Osteoblast (primary cell): ENCODE results near the gene ELANE. TPM values are rescaled to one million over a fixed set of nuclear protein-coding genes. Genes with fewer than 3 reads are reported as not detected.
A peak's percentile ranks its signal among the peaks of the same experiment; 100 is the strongest.

Source experiments
- DNase-seq: peaks from one replicate; pipeline ENCODE4 v3.0.0; 2011; ENCODE audit warnings: low spot score, mixed read lengths; ENCODE audit not compliant: insufficient read length; ENCODE audit errors: missing footprints
- H2AFZ ChIP-seq: 2 replicates; pipeline ENCODE4 v1.6.0; 2011; ENCODE audit warnings: mild to moderate bottlenecking, low read length
- H3K27ac ChIP-seq: 2 replicates; pipeline ENCODE4 v1.5.1; 2011; ENCODE audit warnings: mild to moderate bottlenecking, low read depth, low read length, moderate library complexity
- H3K27me3 ChIP-seq: 2 replicates; pipeline ENCODE4 v1.6.0; 2012; ENCODE audit warnings: mild to moderate bottlenecking, control low read depth, inconsistent platforms, low read length, moderate library complexity; ENCODE audit not compliant: insufficient read depth
- H3K36me3 ChIP-seq: 2 replicates; pipeline ENCODE4 v1.5.1; 2011; ENCODE audit warnings: mild to moderate bottlenecking, low read length, control low read depth, moderate library complexity; ENCODE audit not compliant: insufficient read depth
- H3K4me1 ChIP-seq: 2 replicates; pipeline ENCODE4 v1.5.1; 2011; ENCODE audit warnings: mild to moderate bottlenecking, low read length, control low read depth, moderate library complexity; ENCODE audit not compliant: insufficient read depth
- H3K4me2 ChIP-seq: 2 replicates; pipeline ENCODE4 v1.6.0; 2011; ENCODE audit warnings: mild to moderate bottlenecking, low read length; ENCODE audit not compliant: insufficient read depth
- H3K4me3 ChIP-seq: fragments of 200-600 bp; sonication (generic); 3 replicates; pipeline ENCODE4 v1.5.1; 2012; ENCODE audit warnings: mild to moderate bottlenecking, low read length, inconsistent platforms; ENCODE audit not compliant: insufficient read depth
- H3K79me2 ChIP-seq: 2 replicates; pipeline ENCODE4 v1.6.0; 2012; ENCODE audit warnings: mild to moderate bottlenecking, low read length, control low read depth, inconsistent platforms; ENCODE audit not compliant: insufficient read depth
- H3K9me3 ChIP-seq: 2 replicates; pipeline ENCODE4 v1.5.1; 2011; ENCODE audit warnings: low read depth, low read length, control low read depth
- H4K20me1 ChIP-seq: 2 replicates; pipeline ENCODE4 v1.6.0; 2012; ENCODE audit warnings: mild to moderate bottlenecking, low read length, control low read depth; ENCODE audit not compliant: insufficient read depth
- total RNA-seq: library from RNA; depleted of rRNA; stranded (reverse); fragments of >200 nt; gene quantifications from 2 replicates; pipeline ENCODE4 v1.2.3, GENCODE V29; 2012
- TF ChIP-seq, protein P1 (sequence below): IDR thresholded peaks from 2 replicates; pipeline ENCODE4 v1.5.1; 2011; ENCODE audit warnings: mild to moderate bottlenecking, low read depth, low read length, moderate library complexity; ENCODE audit errors: extremely low read depth

ELANE gene
- total RNA-seq, 1 donor, result 0.36 TPM

DNA sequence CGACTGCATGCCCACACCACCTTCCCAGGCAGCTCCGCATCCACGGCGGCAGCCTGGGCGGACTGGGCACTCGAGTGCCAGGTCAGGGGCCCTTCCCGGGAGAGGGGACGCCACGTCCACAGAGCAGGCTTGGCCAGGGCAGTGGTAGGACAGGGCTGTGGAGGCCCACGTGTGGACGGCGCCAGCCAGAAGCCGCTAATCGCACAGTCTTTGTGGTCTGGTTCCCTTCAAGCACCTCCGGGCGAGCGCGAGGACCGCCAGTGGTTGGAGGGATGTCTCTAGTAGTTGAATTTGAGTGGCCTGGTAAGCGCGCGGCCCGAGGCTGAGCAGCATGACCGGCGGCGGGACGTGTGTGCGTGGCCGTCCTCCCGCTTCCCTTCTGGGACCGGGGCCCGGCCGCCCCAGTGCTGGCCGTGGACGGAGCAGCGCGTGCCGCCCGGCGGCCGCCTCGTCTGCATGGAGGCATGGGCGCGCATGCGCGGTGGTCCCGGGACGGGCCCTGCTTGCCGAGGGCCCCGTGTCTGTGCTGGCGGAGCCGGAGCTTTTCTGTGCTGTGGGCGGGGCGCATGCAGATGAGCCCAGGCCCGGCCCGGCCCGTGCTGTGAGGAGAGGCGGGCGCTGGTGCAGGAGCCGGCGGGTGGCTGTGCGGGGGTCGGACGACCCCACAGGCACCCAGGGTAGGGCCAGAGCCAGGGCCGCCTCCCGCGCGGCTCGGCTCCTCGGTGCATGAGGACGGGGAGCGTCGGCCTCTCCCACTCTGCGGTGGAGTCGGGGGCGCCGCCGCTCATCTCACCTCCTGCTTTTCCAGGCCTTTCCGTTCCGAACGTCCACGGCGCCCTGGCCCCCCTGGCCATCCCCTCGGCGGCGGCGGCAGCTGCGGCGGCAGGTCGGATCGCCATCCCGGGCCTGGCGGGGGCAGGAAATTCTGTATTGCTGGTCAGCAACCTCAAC is 46.2 kb upstream of the ELANE start:
- Histone ChIP-seq H2AFZ (no peak overlapping the region), H3K27ac (no peak overlapping the region), H3K79me2 (peaks cover 97% of the 10 kb centered on the region), H4K20me1 (peaks cover 92% of the 10 kb centered on the region), H3K4me1 (peaks cover 19% of the 10 kb centered on the region), H3K9me3 (no peaks in the 10 kb centered on the region), H3K4me3 (no peak overlapping the region), H3K27me3 (no peaks in the 10 kb centered on the region), H3K4me2 (no peak overlapping the region), H3K36me3 (peaks cover 91% of the 10 kb centered on the region)
- TF ChIP-seq, protein P1, sequence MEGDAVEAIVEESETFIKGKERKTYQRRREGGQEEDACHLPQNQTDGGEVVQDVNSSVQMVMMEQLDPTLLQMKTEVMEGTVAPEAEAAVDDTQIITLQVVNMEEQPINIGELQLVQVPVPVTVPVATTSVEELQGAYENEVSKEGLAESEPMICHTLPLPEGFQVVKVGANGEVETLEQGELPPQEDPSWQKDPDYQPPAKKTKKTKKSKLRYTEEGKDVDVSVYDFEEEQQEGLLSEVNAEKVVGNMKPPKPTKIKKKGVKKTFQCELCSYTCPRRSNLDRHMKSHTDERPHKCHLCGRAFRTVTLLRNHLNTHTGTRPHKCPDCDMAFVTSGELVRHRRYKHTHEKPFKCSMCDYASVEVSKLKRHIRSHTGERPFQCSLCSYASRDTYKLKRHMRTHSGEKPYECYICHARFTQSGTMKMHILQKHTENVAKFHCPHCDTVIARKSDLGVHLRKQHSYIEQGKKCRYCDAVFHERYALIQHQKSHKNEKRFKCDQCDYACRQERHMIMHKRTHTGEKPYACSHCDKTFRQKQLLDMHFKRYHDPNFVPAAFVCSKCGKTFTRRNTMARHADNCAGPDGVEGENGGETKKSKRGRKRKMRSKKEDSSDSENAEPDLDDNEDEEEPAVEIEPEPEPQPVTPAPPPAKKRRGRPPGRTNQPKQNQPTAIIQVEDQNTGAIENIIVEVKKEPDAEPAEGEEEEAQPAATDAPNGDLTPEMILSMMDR, result no peak
- DNase-seq, result peak; percentile 84

DNA sequence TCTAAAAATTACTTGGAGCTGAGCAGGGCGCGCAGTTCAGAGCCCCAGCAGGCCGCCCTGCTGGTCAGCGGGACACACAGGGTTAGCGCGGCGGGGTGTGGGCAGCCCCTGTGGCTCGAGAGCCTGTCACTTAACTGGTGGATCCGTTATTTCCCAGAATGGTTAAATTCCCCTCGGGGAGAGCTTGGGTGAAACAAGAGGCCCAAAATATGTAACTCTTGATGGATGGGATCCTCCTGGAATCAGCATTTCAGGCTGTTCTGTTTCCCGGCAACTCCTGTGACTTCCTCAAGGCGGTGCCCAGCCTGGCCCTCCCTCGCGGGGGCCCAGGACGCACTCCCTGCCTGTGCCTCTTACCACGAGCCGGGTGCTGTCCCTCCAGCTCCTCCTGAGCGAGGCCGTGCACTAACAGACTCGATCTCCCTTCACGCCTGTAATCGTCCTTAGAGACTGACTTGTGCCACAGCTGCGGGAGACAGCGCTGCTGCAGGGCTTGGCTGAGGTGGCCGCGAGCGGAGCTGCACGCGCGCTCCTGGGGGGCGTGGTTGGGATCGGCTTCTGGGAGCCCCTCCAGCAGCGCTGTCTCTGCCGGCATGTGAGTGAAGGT is 45.2 kb upstream of the ELANE start:
- TF ChIP-seq, protein P1, result no peak
- Histone ChIP-seq H3K4me2 (no peak overlapping the region), H3K27me3 (no peaks in the 10 kb centered on the region), H3K4me3 (no peak overlapping the region), H3K36me3 (peaks cover 91% of the 10 kb centered on the region), H2AFZ (no peak overlapping the region), H3K4me1 (peaks cover 9% of the 10 kb centered on the region), H3K79me2 (peaks cover 90% of the 10 kb centered on the region), H3K27ac (no peak overlapping the region), H3K9me3 (no peaks in the 10 kb centered on the region), H4K20me1 (peaks cover 88% of the 10 kb centered on the region)
- DNase-seq, result peak; percentile 91

DNA sequence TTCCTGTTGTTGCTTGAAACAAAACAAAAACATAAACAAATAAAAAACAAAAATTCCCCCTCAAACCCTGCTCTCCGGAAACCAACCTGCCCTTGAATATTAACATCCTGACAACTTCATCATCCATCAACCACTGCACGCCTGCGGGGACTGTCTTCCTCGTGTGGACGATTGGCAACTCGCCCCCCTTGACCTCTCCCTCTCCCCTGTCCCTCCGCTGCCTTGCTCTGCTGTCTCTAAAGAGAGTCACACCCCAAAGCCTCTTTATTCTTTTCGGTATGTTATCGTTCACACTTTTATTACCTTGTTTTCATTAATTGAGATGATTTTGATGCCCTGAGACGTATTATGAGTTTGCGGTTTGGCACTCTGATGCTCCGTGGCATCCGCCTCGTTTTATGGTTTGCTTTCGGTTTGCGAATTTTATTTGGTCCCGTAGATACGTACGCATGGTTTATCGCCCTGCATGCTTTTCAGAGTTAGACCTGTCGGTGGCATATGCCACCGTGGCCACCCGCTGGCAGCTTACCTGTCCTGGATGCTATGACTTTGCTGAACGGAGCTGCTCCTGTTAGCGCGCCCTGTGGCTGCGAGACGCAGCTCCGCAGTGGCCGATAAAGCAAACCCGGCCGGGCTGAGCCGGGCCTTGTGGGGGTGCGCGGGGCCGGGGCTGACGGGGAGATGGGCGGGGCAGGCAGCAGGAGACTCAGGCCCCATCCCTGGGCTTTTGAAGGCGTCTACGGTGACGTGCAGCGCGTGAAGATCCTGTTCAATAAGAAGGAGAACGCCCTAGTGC is 44.3 kb upstream of the ELANE start:
- peak; percentile 89 for DNase-seq
- TF ChIP-seq, protein P1, result no peak
- Histone ChIP-seq H3K4me3 (no peak overlapping the region), H3K4me1 (no peaks in the 10 kb centered on the region), H3K4me2 (no peak overlapping the region), H3K79me2 (peaks cover 81% of the 10 kb centered on the region), H4K20me1 (peaks cover 79% of the 10 kb centered on the region), H3K9me3 (no peaks in the 10 kb centered on the region), H3K36me3 (peaks cover 89% of the 10 kb centered on the region), H2AFZ (no peak overlapping the region), H3K27me3 (no peaks in the 10 kb centered on the region), H3K27ac (no peak overlapping the region)
